Measurements from ENCODE around the gene PDE11A. TPM values are rescaled to one million over a fixed set of nuclear protein-coding genes. Genes with fewer than 3 reads are reported as not detected.

PDE11A gene
- total RNA-seq, 2 donors from 2014 or later = 1.5 to 1.9 TPM

DNA sequence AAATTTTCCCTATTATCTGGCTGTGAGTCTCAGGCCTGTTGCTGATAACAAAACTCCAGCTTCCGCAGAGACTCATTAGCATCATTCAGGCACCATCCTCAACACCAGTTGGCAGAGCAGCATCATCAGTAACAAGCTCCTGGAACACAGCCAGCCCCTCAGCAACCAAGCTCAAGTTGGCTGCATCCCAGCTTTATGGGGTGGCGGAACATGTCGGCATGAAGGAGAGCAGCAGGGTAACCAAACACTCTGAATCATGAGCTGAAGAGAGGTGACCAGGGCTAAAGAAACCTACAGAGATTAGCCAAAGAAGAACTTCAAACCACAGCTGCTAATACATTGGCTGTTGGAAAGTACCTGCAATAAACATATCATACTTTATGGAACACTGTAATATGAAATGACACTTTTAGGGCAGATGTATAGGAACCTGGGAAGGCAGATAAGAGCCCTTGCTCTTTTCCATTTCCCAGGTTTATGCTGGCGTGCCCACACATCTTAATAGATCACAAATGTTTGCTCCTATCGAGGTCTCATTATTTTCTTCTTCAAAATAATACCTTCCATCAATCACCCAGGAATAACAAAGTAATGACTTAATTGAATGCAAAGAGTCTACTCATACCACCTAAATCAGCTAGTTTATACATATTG is 63.8 kb downstream of the PDE11A start:
- no peaks in the 10 kb centered on the region for H3K36me3 Mint-ChIP-seq (ENCODE audit: low read depth)
- no peaks in the 10 kb centered on the region for H3K36me3 ChIP-seq (ENCODE audit: control insufficient read depth, insufficient read depth, low read length)
- no peak overlapping the region for H3K9ac ChIP-seq (ENCODE audit: extremely low read depth, low read length, poor library complexity, severe bottlenecking)
- no peaks in the 10 kb centered on the region for H3K9me3 Mint-ChIP-seq
- H3K4me1 Mint-ChIP-seq = no peaks in the 10 kb centered on the region
- H3K27ac Mint-ChIP-seq = no peak overlapping the region
- WGBS, 2 experiments (ENCODE audit: insufficient coverage in 1 of 2, insufficient read length in 1 of 2) = 85 to 90% methylated on average over 4 to 5 of the region's 5 CpGs
- TF ChIP-seq, protein P1, sequence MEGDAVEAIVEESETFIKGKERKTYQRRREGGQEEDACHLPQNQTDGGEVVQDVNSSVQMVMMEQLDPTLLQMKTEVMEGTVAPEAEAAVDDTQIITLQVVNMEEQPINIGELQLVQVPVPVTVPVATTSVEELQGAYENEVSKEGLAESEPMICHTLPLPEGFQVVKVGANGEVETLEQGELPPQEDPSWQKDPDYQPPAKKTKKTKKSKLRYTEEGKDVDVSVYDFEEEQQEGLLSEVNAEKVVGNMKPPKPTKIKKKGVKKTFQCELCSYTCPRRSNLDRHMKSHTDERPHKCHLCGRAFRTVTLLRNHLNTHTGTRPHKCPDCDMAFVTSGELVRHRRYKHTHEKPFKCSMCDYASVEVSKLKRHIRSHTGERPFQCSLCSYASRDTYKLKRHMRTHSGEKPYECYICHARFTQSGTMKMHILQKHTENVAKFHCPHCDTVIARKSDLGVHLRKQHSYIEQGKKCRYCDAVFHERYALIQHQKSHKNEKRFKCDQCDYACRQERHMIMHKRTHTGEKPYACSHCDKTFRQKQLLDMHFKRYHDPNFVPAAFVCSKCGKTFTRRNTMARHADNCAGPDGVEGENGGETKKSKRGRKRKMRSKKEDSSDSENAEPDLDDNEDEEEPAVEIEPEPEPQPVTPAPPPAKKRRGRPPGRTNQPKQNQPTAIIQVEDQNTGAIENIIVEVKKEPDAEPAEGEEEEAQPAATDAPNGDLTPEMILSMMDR (conservative IDR thresholded peaks at IDR 0.05) = no peak
- H3K4me3 ChIP-seq (ENCODE audit: low read length) = no peak overlapping the region
- H3K9me3 ChIP-seq (ENCODE audit: control insufficient read depth, low read length) = no peaks in the 10 kb centered on the region
- no peaks in the 10 kb centered on the region for H3K27me3 ChIP-seq (ENCODE audit: control insufficient read depth, insufficient read depth, low read length, poor library complexity, severe bottlenecking)
- no peak for DNase-seq
- H3K4me3 Mint-ChIP-seq = no peak overlapping the region
- no peaks in the 10 kb centered on the region for H3K4me1 ChIP-seq (ENCODE audit: control insufficient read depth, insufficient read depth, low read length)
- H3K27ac ChIP-seq (ENCODE audit: low read depth, low read length) = no peak overlapping the region
- H3K27me3 Mint-ChIP-seq (ENCODE audit: insufficient read depth) = no peaks in the 10 kb centered on the region

DNA sequence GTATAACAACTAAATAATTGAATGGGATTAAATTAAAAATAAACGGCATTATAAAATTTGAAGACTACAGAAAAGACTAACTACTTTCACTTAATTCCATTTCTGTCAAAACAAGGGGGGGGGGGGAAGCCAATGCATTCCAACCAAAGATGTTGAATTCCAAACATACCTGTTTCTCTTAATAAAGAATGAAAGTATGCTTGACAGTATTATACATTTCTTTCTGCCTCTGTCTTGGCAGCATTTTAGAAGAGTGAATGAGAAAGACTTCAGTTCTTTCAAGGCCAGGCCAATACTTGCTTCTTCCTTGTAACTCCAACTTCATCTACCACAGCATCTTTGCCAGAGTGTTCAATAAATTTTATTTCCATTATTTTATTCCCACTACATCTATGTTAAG is 65.9 kb downstream of the PDE11A start:
- Mint-ChIP-seq H3K27me3 (ENCODE audit: insufficient read depth) (no peaks in the 10 kb centered on the region), H3K4me3 (no peak overlapping the region), H3K36me3 (ENCODE audit: low read depth) (no peaks in the 10 kb centered on the region), H3K4me1 (no peaks in the 10 kb centered on the region), H3K9me3 (no peaks in the 10 kb centered on the region), H3K27ac (no peak overlapping the region)
- TF ChIP-seq, protein P1 (conservative IDR thresholded peaks at IDR 0.05) = no peak
- no peak for DNase-seq
- H3K9ac ChIP-seq (ENCODE audit: extremely low read depth, low read length, poor library complexity, severe bottlenecking) = no peak overlapping the region
- H3K9me3 ChIP-seq (ENCODE audit: control insufficient read depth, low read length) = no peaks in the 10 kb centered on the region
- no CpG with 5 or more reads among the region's 1 CpG for WGBS, 2 experiments (ENCODE audit: insufficient coverage in 1 of 2, insufficient read length in 1 of 2)
- no peaks in the 10 kb centered on the region for H3K4me1 ChIP-seq (ENCODE audit: control insufficient read depth, insufficient read depth, low read length)
- no peaks in the 10 kb centered on the region for H3K36me3 ChIP-seq (ENCODE audit: control insufficient read depth, insufficient read depth, low read length)
- H3K27ac ChIP-seq (ENCODE audit: low read depth, low read length) = no peak overlapping the region
- H3K4me3 ChIP-seq (ENCODE audit: low read length) = no peak overlapping the region
- H3K27me3 ChIP-seq (ENCODE audit: control insufficient read depth, insufficient read depth, low read length, poor library complexity, severe bottlenecking) = no peaks in the 10 kb centered on the region

GRCh38 chr2:178005756-178006155 is 66.8 kb downstream of the PDE11A start:
- Mint-ChIP-seq H3K4me3 (no peak overlapping the region), H3K27me3 (ENCODE audit: insufficient read depth) (no peaks in the 10 kb centered on the region), H3K9me3 (no peaks in the 10 kb centered on the region), H3K4me1 (no peaks in the 10 kb centered on the region), H3K27ac (no peak overlapping the region), H3K36me3 (ENCODE audit: low read depth) (no peaks in the 10 kb centered on the region)
- no peak overlapping the region for H3K4me3 ChIP-seq (ENCODE audit: low read length)
- DNase-seq = no peak
- H3K27ac ChIP-seq (ENCODE audit: low read depth, low read length) = no peak overlapping the region
- H3K36me3 ChIP-seq (ENCODE audit: control insufficient read depth, insufficient read depth, low read length) = no peaks in the 10 kb centered on the region
- TF ChIP-seq, protein P1 (conservative IDR thresholded peaks at IDR 0.05) = no peak
- H3K27me3 ChIP-seq (ENCODE audit: control insufficient read depth, insufficient read depth, low read length, poor library complexity, severe bottlenecking) = no peaks in the 10 kb centered on the region
- no peaks in the 10 kb centered on the region for H3K9me3 ChIP-seq (ENCODE audit: control insufficient read depth, low read length)
- H3K4me1 ChIP-seq (ENCODE audit: control insufficient read depth, insufficient read depth, low read length) = no peaks in the 10 kb centered on the region
- no peak overlapping the region for H3K9ac ChIP-seq (ENCODE audit: extremely low read depth, low read length, poor library complexity, severe bottlenecking)
